C1 segment of cervical spinal cord (tissue), 14 donors: ENCODE results near the gene YBX1.
"Not testable (repeated sequence)": the region's sequence is repeated elsewhere in the genome, so short reads cannot be mapped to it uniquely, and the experiment has no call there.

Experiments used
- DNase-seq, 14 donors: peaks; one replicate each; lab custom pipeline; 2025; lab: John Stamatoyannopoulos, UW

YBX1 gene

GRCh38 chr1:42689912-42690311 lies 7.7 kb downstream of the YBX1 start:
- no peak for DNase-seq

- no peak for DNase-seq
Observed at GRCh38 chr1:42690477-42691156, 8.4 kb downstream of the YBX1 start.

GRCh38 chr1:42691157-42691498 lies 8.9 kb downstream of the YBX1 start:
- DNase-seq, result no peak

- no peak for DNase-seq
Observed at GRCh38 chr1:42692461-42692860, 10.2 kb downstream of the YBX1 start.

GRCh38 chr1:42692911-42693310 lies 10.7 kb downstream of the YBX1 start:
- DNase-seq, result no peak

- no peak for DNase-seq
Observed at GRCh38 chr1:42698081-42698813, 16.0 kb downstream of the YBX1 start.

GRCh38 chr1:42700006-42700405 lies 17.8 kb downstream of the YBX1 start:
- no peak for DNase-seq

GRCh38 chr1:42703888-42704464 lies 21.8 kb downstream of the YBX1 start:
- DNase-seq, result no peak

GRCh38 chr1:42712808-42713207 lies 30.6 kb downstream of the YBX1 start:
- DNase-seq, result not testable (repeated sequence)

GRCh38 chr1:42713293-42713692 lies 31.1 kb downstream of the YBX1 start:
- DNase-seq, result no peak

GRCh38 chr1:42714441-42714840 lies 32.2 kb downstream of the YBX1 start:
- DNase-seq, result not testable (repeated sequence)

- DNase-seq, result no peak
Observed at GRCh38 chr1:42720868-42721267, 38.6 kb downstream of the YBX1 start.

GRCh38 chr1:42721926-42722325 lies 39.7 kb downstream of the YBX1 start:
- no peak for DNase-seq

- not testable (repeated sequence) for DNase-seq
Observed at GRCh38 chr1:42722403-42722802, 40.2 kb downstream of the YBX1 start.

- DNase-seq, result no peak
Observed at GRCh38 chr1:42723511-42723910, 41.3 kb downstream of the YBX1 start.

GRCh38 chr1:42725820-42726219 lies 43.6 kb downstream of the YBX1 start:
- not testable (repeated sequence) for DNase-seq

- DNase-seq, result no peak
Observed at GRCh38 chr1:42730002-42730401, 47.8 kb downstream of the YBX1 start.

- DNase-seq, result no peak
Observed at GRCh38 chr1:42730988-42731387, 48.8 kb downstream of the YBX1 start.

GRCh38 chr1:42731585-42731984 lies 49.4 kb downstream of the YBX1 start:
- no peak for DNase-seq

GRCh38 chr1:42732126-42732680 lies 50.0 kb downstream of the YBX1 start:
- DNase-seq, result no peak

- DNase-seq, result no peak
Observed at GRCh38 chr1:42733415-42734200, 51.4 kb downstream of the YBX1 start.
